HEK293 (cell line): ENCODE data around the gene ALS2CL.

Source experiments
- AEBP2 ChIP-seq: fragments of 450-650 bp; formaldehyde crosslinking; IDR thresholded peaks from 2 replicates; pipeline ENCODE4 v1.5.1; 2016; ENCODE audit warnings: missing biosample characterization, missing genetic modification characterization, borderline replicate concordance
- CTCF ChIP-seq: fragments of 450-650 bp; formaldehyde crosslinking; IDR thresholded peaks from 2 replicates; pipeline ENCODE4 v1.5.1; 2016; ENCODE audit warnings: missing biosample characterization, missing genetic modification characterization
- HOXA7 ChIP-seq: sonication (generic); formaldehyde crosslinking; IDR thresholded peaks from 2 replicates; pipeline ENCODE4 v1.8.1; 2022; ENCODE audit warnings: missing genetic modification reagents, borderline replicate concordance
- ZNF776 ChIP-seq: fragments of 450-650 bp; formaldehyde crosslinking; IDR thresholded peaks from 2 replicates; pipeline ENCODE4 v1.5.0; 2017; ENCODE audit warnings: missing biosample characterization, missing genetic modification characterization, borderline replicate concordance

GRCh38 chr3:46717447-46718231, 24.2 kb upstream of the ALS2CL start, which contains the start of gene PRSS50:
- TF ChIP-seq AEBP2 (tag by site-specific recombination) (no peak), CTCF (tag by site-specific recombination) (no peak), ZNF776 (tag by site-specific recombination) (no peak), HOXA7 (no peak)
